Activated naive CD4-positive, alpha-beta T cell treated with Interleukin-2 at 50 U/mL for 16 hours (primary cell): ENCODE measurements around the gene CASZ1.

Experiments used
- DNase-seq: peaks from one replicate; pipeline ENCODE4 v3.0.0-alpha.2; 2020

CASZ1 gene

DNA sequence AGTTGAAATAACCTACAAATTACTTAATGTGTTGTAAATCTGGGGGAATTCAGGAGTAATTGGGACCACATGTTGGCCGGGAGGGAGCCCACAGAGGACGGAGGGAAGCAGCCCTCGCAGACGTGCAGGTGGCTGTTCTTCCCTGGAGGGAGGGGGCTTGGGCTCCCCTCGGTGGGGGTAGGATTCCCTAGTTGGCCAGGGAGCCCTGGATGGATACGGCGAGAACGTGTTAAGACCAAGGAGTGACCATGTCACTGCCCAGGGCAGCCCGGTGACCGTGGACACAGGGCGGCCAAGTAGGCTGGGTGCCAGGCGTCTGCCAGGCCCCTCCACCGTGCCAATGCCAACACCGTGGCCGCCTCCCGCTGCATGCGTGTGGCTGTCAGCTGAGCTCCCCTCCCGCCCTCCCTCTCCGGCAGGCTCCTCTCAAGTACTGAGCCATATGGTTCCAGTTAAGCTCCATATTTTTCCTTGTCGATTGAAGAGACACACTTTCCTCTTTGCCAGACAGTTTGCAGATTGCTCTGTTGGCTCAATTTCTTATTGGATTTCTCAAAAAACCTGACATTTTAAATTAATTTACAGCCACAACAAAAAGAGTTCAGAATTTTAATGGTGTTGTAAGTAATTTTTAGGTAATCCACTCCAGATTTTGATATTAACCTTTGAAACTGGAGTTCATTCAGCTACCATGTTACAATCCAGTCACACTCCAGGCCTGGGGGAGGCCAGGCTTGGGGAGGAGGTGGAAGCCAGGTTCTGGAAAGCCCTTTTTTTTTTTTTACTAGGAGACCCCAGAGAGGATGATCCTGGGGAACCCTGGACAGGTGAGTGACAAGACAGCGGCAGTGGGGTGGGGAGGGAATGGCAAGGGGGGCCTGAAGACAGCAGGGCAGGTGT lies 71.2 kb downstream of the CASZ1 start:
- no peak for DNase-seq

DNA sequence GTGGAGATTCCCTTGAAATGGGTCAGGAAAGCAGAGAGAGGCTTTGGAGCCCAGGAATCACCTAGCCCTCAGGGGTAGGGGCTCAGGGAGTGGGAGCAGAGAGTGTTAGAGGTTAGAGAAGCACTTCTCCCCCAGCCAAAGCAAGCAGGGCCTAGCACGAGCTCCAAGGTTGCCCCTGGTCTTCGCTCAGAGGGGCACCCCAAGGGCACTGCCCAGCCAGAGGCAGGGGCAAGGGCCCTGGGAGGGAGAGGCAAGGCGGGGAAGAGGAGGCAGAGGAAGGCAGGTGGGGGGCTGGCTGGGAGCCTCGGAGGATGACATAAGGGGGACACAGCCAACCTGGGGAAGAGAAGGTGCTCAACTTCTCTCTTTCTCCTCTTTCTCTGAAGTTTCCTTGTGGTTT lies 71.9 kb downstream of the CASZ1 start:
- no peak for DNase-seq

DNA sequence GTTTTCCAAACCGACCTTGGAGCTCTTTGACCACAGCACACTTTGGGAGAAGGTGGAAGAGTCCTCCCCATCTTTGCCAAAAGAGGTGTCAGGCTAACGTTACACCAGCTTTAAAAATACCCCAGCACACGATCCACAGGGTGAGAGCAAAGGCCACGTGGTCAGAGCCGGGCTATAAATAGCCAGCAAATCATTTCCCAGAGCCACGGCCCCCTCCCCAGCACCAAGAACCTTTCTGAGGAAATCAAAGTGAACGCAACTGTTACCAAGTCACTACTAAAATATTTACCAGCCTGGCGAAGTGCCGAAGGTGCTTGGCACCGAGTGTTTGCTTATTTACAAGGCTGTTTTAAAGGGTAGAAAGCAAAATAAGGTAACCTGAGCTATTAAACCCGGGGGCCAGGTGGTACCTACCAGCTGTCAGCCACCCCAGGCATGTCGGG lies 72.4 kb downstream of the CASZ1 start:
- DNase-seq: no peak

DNA sequence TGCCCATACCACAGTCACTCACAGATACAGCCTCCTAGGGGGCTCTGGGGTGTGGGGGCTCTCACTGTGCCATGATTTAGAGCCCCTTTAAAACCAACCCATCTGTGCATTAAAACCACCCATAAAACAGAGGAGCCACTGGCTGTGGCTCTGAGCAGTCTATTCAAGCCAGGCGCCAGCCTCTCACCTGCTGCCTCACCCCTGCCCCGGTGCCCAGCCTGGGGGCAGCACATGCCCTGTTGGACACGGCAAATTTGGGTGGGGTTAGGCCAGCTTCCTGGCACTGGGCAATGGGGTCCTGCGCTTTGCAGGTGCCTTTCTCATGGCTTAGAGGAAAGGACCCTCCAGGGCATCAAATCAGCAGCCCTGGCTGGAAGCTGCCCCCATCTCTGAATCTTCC lies 73.1 kb downstream of the CASZ1 start:
- DNase-seq: no peak

DNA sequence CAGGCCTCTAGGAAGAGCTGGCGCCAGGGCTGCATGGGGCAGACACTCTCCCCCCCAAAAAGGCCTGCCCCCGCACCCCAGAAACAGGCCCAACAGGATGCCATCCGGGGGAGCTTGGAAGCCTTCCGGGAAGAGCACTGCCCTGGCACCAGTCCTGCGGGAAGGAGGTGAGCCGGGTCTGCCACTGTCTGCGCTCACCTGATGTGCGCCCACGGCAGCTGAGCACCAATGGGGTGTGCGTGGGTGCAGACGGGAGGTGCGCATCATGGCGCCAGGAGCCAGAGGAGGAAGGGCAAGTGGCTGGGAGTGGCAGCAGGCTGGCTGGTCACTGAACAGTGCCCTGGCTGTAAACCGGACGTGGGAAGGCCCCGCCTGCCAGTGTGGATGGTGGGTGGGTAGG lies 73.6 kb downstream of the CASZ1 start:
- no peak for DNase-seq

DNA sequence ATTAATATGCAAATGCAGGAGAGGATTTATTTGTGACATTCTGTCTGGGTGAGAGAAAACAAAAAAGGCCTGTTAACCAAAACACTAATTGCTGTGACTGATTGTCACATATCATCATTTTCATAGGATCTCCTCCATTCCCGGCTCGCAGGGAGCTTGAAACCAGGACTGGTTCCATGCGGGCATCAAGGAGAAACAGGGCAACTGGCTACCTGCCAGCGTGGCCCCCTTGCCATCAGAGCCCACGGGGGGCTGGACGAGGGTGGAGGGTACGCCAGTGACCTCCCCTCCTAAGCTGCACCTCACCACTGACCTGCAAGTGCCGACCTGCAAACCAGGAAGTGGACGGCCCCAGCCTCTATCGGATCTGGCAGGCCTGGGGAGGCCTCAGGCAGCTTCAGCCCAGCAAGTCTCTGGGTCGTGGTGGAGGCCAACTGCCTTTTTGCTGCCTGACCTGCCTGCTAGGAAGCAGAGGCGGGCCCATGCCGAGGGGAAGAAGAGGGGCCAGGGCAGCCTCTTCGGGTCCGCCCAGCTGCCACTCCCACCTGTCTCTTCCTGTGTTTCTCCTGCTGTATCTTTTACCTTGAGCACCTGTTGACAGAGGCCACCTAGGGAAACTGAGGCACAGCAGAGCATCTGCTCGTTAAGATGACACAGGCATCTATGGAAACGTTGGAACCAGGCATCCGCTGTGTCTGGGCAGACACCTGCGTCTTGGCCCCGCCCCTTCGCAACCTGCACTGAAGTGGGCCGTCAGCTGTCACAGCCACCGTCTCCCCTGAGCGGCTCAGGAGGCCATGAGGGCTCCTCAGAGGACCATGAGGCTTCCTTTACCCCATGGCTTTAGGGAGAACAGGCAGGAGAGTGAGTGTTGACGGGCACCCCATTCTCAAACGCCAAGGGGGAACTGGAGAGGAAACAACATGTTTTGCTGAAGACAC lies 74.8 kb downstream of the CASZ1 start:
- DNase-seq: no peak

DNA sequence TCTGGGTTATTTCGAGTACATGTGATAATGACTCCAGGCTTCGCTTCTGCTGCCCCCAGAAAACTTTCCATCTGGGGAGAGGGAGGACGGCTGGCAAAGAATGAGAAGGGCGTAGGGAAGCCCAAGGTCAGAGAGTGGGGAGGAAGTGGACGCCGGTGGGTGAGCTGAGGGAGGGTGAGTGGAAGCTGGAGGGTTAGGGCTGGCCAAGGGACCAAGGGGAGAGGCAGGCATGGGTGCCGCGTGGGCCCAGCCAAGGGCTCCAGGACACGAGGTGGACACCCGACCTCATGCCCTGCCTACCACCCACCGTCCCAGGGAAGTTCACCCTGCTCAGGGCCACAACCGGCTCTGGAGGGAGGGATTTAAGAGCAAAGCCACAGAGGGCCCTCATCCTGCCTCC lies 75.8 kb downstream of the CASZ1 start:
- no peak for DNase-seq

DNA sequence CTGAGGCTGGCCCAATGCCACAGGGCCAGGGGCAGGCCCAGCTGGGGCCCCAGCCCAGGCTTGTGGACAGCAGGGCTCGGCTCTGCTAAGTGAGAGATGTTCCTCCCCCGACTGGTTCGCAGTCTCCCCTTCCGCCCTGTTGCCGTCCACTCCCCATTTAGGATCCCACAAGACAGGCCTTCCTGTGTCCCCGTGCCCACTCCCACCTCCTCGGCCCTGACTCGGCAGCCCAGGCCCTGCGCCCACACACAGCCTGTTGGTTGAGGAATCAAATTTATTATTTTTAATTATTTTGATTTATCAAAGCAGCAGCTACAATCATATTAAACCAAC lies 78.4 kb downstream of the CASZ1 start:
- no peak for DNase-seq

DNA sequence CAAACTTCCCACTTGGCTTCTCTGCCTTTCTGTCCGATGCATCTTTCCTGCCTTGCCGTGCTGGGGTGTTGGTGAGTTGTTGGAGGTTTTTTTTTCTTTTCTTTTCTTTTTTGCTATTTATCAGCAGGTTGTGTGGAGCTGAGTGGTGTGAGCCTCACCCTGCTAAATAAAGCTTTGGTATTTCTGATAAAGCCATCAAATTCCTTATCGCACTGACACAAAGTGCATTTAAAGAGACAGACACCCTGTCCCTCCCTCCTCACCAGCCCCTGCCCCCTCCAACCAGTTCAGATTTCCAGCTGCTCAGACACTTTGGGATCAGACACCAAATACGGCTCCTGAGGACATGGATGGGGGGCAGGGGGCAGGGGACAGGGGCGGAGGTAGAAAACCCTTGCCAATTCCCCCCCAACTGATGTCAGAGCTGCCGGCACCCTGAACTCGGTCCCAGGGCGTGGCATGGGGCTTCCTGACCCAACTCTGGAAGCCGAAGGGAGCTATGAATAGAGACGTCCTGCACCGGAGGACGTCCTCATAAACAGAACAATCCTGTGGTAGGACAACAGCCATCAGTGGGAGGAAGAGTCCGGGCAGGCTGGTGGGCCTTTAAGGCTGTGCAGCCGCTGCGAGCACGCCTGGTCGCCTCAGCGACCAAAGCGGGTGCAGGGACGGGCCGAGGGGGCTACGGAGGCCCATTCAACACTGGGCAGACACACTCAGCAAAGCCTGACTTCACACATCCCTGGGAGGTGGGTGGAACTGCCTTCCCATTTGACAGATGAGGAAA lies 79.0 kb downstream of the CASZ1 start:
- no peak for DNase-seq

DNA sequence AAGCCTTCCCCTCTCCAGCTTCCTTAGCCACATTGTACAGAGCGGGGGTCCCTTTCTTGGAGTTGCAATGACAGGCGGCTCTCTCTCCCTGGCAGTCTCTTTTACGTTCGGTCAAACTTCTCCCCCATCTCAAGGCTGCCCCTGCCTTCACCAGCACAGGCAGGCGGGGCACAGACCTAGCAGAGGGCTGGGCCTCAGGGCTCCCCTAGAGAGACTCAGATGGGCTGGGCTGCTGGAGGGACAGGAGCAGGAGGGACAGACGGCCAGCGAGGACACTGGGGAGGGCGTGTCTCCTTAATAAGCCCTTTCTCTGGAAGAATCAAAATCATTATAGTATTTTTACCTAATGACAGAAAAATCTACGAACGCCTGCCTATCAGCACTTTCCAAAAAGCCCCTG lies 79.6 kb downstream of the CASZ1 start:
- DNase-seq: no peak

DNA sequence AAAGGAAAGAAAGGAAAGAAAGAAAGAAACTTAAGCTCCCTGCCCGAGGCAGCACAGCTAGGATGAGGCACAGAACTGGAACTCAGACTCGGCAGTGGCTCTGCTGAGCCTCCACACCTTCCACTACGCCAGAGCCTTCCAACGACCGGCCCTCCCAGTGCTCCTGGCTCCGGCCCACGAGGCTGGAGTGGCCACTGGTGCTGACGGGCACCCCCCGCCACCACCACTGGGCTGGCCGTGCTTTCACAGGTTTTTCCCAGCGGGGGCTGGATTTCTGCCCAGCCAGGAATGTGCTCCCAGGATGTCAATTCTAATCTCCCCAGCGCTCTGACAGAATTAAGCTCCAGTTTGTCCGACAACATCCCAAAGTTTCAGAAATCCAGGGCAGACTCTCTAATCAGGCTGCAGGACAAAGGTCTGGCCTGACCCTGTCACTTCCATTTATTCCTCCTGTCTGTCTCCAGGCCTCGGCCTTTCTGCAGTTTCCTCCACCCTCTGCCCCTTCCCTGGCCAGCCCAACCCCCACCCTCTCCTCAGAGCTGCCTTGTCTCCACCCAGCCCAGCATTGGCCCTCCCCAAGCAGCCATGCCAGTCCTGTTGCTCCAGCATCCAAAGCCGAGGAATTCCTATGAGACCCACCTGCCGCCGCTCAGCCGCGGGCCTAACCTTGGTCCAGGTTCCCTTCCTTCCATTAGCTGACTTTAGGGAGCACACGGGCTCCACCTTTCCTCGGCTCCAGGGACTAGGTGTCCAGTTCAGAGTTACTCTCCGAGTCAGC lies 81.9 kb downstream of the CASZ1 start:
- no peak for DNase-seq

DNA sequence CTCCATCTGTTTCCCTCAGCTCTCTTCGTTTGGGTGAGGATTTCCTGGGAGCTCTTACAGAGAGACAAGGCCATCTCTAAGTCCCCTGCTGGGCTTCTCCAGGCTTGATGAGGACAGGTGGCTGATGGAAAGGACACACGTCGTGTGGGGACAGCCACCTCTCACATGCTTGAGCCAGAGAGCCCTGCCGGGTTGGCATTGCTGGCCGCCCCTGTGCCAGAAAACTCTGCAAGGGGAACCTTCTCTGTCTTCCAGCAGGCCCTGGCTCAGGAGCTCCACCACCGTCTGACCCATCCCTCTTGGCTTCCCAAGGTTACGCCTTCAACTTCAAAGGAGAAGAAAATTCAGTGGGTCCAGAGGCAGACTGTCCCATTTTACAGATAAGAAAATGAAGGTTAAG lies 82.8 kb downstream of the CASZ1 start:
- no peak for DNase-seq

DNA sequence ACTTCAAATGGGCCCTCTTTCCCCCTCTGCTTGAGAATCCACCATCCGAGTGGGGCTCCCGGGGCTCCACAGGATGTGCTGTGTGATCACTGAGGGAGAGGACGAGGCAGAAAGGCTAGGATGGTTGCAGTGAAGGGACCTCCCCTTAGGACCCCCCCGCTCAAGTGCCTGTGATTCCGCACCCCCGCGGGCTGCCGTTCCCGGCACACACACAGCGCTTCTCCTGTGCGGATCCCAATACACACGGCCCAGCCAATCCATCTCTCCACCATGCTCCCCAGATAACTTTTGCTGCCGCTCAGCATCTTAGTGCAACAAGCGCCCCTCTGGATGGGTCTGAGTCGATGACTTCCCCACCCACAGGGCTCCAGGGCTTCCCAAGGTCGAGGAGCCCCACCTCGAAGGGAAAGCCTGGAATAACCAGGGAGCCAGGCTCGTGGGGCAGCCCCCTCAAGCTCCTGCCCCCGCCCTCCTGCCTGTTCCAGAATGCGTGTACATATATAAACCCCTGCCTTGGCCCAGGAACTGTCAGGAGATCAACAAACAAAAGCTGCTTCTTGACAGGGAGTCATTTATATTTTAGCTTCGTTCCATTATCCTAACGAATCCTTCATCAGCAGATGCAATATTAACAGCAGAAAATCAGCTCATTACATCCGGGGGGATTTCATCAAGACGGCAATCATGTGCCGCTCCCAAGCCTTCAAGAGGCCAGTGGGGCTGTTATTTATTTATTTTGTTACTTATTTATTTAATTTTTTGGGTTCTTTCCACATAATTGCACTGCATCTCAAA lies 83.7 kb downstream of the CASZ1 start:
- no peak for DNase-seq

DNA sequence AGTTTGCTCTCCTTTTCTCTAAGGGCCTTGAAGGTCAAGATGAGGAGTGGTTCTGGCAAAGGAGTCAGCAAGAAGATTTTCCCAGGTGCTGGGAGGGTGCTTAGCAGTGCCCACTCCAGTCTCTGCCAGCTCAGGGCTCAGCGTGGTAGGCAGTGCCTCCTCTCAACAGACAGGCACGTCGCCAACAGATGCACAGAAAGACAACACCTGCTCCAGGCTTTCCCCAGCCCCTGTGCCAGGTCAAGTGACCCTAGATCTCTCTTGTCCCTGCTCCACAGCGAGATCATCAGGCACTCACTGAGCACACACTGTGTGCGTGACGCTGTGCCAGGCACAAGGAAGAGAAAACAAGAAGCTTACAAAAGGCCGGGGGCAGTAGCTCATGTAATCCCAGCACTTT lies 86.0 kb downstream of the CASZ1 start:
- DNase-seq: no peak

DNA sequence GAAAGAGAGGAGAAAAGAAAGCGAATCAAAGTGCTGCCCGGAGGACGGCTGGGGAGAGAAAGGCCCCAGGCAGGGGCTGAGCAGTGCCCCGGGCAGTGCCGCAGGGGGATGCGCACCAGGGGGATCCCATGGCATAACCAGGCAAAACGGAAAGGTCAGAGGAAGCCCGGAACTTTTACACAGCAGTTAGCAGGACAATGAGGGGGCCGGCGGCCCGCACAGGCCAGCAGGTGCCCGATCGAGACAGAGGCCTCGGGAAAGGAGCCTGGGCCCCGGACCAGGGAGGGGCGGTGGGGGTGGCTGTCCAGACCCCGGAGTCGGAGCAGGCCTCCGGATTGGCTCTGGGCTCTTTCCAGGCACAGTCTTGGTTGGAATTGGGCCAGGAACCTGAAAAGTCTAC lies 86.8 kb downstream of the CASZ1 start:
- DNase-seq: no peak

DNA sequence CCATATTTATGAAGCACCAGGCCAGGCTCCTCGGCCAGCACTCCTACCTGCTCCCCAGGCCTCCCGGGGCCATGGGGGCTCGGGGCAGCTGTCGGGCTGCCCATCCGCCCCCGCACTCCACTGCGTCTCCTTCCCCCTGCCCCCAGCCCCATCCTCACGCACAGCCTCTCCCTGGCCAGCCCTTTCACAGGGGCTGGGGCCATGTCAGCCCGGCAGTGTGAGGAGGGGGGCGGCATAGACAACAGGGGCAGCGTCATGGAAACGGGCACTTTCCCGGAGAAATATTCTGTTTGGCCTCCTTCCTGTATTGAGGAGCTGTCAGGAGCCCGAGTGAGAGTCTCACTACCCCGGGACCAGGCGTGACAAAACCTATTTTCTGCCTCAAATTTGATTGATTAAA lies 87.3 kb downstream of the CASZ1 start:
- DNase-seq: no peak

DNA sequence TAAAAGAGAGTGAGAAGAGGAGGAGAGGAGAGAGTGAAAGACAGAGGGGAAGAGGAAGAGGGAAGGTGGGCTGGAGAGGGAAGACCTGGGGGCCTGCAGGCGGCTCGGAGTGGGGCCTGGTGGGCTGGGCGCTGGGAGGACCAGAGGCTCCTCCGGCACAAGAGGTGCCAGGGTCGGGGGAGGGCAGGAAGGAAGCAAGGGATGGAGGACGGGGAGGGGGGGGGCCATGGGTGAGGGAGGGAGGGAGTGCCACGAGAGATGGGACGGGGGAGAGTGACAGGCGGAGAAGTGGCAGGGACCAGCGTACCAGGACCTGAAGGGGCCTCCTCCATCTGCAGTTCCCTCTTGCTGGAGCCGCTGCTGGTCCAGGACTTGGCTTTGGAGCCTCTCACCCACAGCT lies 87.7 kb downstream of the CASZ1 start:
- DNase-seq: no peak

DNA sequence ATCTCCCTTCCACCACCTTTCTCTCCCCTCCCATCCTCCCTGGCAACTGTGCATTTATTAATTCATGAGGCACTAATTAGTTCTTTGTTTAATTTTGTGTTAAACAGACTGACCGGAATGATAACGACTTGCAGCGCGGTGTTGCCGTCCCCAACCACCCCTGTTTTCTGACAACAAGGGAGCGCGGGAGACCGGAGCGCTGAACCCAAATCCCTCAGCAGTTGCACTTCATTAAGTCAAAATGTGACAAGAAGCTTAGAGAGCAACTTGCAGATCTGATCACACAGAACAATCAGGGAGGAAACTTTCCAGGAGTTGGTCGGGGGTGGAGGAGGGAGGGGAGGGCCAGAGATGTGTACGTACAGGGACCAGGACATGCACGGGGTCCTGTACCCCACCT lies 89.2 kb downstream of the CASZ1 start:
- no peak for DNase-seq

DNA sequence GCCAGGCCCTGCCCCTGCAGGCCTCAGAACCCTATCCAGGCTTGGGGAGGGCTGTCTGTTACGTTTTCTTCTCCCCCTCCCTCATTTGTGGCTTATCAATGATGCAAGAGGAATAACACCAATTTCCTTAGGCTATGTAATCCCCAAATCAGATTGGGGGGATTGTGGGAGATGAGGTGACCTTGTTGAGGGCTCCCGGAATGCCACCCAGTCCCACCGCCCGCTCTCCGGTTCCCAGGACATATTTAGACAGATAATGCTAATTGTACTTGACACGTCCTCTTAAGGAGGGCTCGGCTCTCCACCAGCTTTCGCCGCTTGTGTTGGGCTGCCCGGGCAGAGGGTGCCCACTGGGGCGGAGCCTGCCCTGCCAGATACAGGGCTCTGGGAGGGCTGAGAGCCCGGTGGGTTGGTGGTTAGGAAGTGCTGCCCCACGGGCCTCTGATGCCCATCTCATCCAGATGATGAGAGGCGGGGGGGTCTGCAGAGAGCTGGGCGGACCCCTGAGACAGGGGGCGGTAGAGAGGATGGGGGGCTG lies 90.0 kb downstream of the CASZ1 start:
- no peak for DNase-seq

DNA sequence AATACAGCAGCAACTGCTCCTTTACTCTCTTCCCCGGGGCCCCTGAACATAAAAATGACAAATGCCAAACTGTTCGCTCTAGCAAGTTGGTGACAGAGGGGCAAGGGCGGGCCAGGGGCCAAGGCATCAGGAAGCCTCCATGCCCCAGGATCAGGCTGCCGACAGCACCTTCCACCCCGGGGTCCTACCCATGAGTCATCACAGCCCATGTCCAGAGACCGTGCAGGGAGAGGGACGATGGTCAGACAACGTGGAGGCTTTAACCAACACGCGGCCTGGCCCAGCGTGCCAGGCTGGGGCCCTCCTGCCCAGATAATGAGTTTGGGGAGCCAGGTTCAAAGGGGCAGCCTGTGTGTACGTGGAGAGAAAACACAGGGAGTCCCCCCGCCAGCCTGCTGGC lies 90.5 kb downstream of the CASZ1 start:
- DNase-seq: no peak

DNA sequence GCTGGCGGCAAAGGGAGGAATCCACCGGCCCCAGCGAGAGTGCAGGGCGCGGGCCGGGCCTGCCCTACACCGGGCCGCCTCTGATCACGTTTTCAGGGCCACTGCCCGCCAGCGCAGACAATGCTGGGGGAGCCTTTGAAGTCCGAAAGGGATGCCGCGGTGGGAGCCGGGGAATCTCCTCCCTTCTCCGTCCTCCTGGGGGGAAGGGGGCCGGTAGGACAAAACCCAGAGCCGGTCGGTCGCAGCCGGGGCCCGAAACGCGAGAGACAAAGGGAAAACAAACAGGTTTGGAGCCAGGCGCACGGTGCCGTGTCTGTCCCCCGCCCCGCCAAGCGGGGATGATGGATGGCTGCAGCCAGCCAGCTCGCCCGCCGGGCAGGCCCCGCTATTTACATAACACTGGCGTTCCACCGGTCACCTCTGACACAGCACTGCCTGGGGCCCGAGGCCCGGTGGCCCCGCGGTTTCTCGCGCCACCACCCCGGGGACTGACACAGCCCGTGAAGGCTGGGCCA lies 92.0 kb downstream of the CASZ1 start:
- DNase-seq: no peak
